GM12873 (cell line): ENCODE results near the gene TFEC.

ENCODE experiments used
- CTCF ChIP-seq: IDR thresholded peaks from 2 replicates; pipeline ENCODE4 v1.5.1; 2012; ENCODE audit warnings: low read depth, mild to moderate bottlenecking, moderate library complexity, low read length, control low read depth; ENCODE audit not compliant: insufficient read depth; ENCODE audit errors: missing control alignments

The TFEC gene

GRCh38 chr7:116030651-116031276 lies at the start of gene TFEC:
Gene TFEC (minus strand): TSS chr7:116030763. CDS start chr7:115984441, 46,322 bp downstream.
- TF ChIP-seq CTCF = no peak

- TF ChIP-seq CTCF = no peak
Observed at GRCh38 chr7:116075351-116076145, 45.0 kb upstream of the TFEC start.

- TF ChIP-seq CTCF = no peak
Observed at GRCh38 chr7:116071629-116072028, 41.1 kb upstream of the TFEC start.

GRCh38 chr7:116064179-116064578 lies 33.6 kb upstream of the TFEC start:
- no peak for TF ChIP-seq CTCF

GRCh38 chr7:116062666-116063065 lies 32.1 kb upstream of the TFEC start:
- no peak for TF ChIP-seq CTCF

- TF ChIP-seq CTCF = no peak
Observed at GRCh38 chr7:116052006-116052405, 21.4 kb upstream of the TFEC start.

- TF ChIP-seq CTCF = no peak
Observed at GRCh38 chr7:116045532-116045931, 15.0 kb upstream of the TFEC start.
